HepG2 (cell line): ENCODE data around the gene PRKCZ. TPM values are rescaled to one million over a fixed set of nuclear protein-coding genes. Genes with fewer than 3 reads are reported as not detected.

Experiments used
- HOXD1 ChIP-seq: sonication (generic); formaldehyde crosslinking; IDR thresholded peaks from 2 replicates; pipeline ENCODE4 v1.5.0; 2020; ENCODE audit warnings: missing genetic modification reagents
- KLF12 ChIP-seq: sonication (generic); formaldehyde crosslinking; IDR thresholded peaks from 2 replicates; pipeline ENCODE4 v1.4.0; 2020; ENCODE audit warnings: missing genetic modification reagents, borderline replicate concordance
- NCOA1 ChIP-seq: sonication (generic); formaldehyde crosslinking; IDR thresholded peaks from 2 replicates; pipeline ENCODE4 v1.9.0; 2021; ENCODE audit warnings: missing genetic modification reagents
- POLR2G ChIP-seq: fragments of 200-400 bp; formaldehyde crosslinking; IDR thresholded peaks from 2 replicates; pipeline ENCODE4 v1.6.1; 2018; ENCODE audit warnings: mild to moderate bottlenecking, low read depth, low read length, moderate library complexity
- PPARG ChIP-seq: conservative IDR thresholded peaks from 2 replicates; pipeline ENCODE4 v1.6.1; 2016; ENCODE audit warnings: missing biosample characterization, missing genetic modification reagents
- SAFB2 ChIP-seq: sonication (generic); formaldehyde crosslinking; IDR thresholded peaks from 2 replicates; pipeline ENCODE4 v1.5.1; 2020; ENCODE audit warnings: missing genetic modification reagents, low read depth, mild to moderate bottlenecking, borderline replicate concordance
- SIX1 ChIP-seq: sonication (generic); formaldehyde crosslinking; IDR thresholded peaks from 2 replicates; pipeline ENCODE4 v1.4.0; 2020; ENCODE audit warnings: missing genetic modification reagents, borderline replicate concordance
- SKI ChIP-seq: fragments of 450-650 bp; IDR thresholded peaks from one replicate; pipeline ENCODE4 v1.6.1; 2018; ENCODE audit warnings: mild to moderate bottlenecking; ENCODE audit not compliant: partially characterized antibody
- TCF7 ChIP-seq: sonication (generic); IDR thresholded peaks from 2 replicates; pipeline ENCODE4 v1.6.1; 2016; ENCODE audit warnings: antibody characterized with exemption, low read depth
- TMF1 ChIP-seq: sonication (generic); formaldehyde crosslinking; IDR thresholded peaks from 2 replicates; pipeline ENCODE4 v1.8.1; 2022; ENCODE audit warnings: low read depth, missing genetic modification reagents
- ZEB1 ChIP-seq: IDR thresholded peaks from 2 replicates; pipeline ENCODE4 v1.6.1; 2012; ENCODE audit warnings: mild to moderate bottlenecking, low read depth, inconsistent platforms; ENCODE audit not compliant: insufficient replicate concordance
- ZNF143 ChIP-seq: sonication (generic); formaldehyde crosslinking; IDR thresholded peaks from 2 replicates; pipeline ENCODE4 v1.4.0; 2020; ENCODE audit warnings: missing genetic modification reagents
- ZNF510 ChIP-seq: sonication (generic); formaldehyde crosslinking; IDR thresholded peaks from 2 replicates; pipeline ENCODE4 v1.4.0; 2020; ENCODE audit warnings: low read depth, mild to moderate bottlenecking, missing genetic modification reagents
- ZSCAN31 ChIP-seq: sonication (generic); formaldehyde crosslinking; IDR thresholded peaks from 2 replicates; pipeline ENCODE4 v1.5.0; 2020; ENCODE audit warnings: low read depth, mild to moderate bottlenecking, missing genetic modification reagents
- polyA plus RNA-seq, 8 experiments: library from polyadenylated mRNA; depleted of rRNA in 3 of 8; stranded (reverse) in 7 of 8; unstranded in 1 of 8; fragments of >200 nt; fragmentation: Illumina TruSeq in 4 of 8; extraction: Trizol in 4 of 8; gene quantifications; 2 replicates each; pipeline versions ENCODE4 v1.2.1 to v1.2.3, GENCODE V29; 2011 to 2016; ENCODE audit warnings: low read depth in 4 of 8, missing spikeins in 1 of 8, mixed read lengths in 1 of 8; ENCODE audit not compliant: insufficient read depth in 1 of 8
- total RNA-seq, 5 experiments: library from RNA; depleted of rRNA; stranded (reverse); fragments of >200 nt; fragmentation: Illumina TruSeq; extraction: Trizol; gene quantifications; 2 replicates each; pipeline ENCODE4 v1.2.3, GENCODE V29; 2016; ENCODE audit warnings: low read depth in 1 of 5
- TF ChIP-seq, protein P1 (sequence below): sonication (generic); formaldehyde crosslinking; IDR thresholded peaks from 2 replicates; pipeline ENCODE4; 2020; ENCODE audit warnings: missing genetic modification reagents, mild to moderate bottlenecking, borderline replicate concordance
- TF ChIP-seq, protein P2 (sequence below): sonication (generic); formaldehyde crosslinking; IDR thresholded peaks from 2 replicates; pipeline ENCODE4 v1.4.0; 2020; ENCODE audit warnings: missing genetic modification reagents
- TF ChIP-seq, protein P3 (sequence below): sonication (generic); formaldehyde crosslinking; IDR thresholded peaks from 2 replicates; pipeline ENCODE4 v1.4.0; 2020; ENCODE audit warnings: missing genetic modification reagents, mild to moderate bottlenecking, borderline replicate concordance
- TF ChIP-seq, protein P4 (sequence below): sonication (generic); formaldehyde crosslinking; IDR thresholded peaks from 2 replicates; pipeline ENCODE4 v1.4.0; 2020; ENCODE audit warnings: missing genetic modification reagents, borderline replicate concordance

The PRKCZ gene
- total and polyA plus RNA-seq, 2 of the 13 experiments (the other 11 are each of a cell fraction or from before 2014, with no cell fraction given) = 34.7 to 85.2 TPM

DNA sequence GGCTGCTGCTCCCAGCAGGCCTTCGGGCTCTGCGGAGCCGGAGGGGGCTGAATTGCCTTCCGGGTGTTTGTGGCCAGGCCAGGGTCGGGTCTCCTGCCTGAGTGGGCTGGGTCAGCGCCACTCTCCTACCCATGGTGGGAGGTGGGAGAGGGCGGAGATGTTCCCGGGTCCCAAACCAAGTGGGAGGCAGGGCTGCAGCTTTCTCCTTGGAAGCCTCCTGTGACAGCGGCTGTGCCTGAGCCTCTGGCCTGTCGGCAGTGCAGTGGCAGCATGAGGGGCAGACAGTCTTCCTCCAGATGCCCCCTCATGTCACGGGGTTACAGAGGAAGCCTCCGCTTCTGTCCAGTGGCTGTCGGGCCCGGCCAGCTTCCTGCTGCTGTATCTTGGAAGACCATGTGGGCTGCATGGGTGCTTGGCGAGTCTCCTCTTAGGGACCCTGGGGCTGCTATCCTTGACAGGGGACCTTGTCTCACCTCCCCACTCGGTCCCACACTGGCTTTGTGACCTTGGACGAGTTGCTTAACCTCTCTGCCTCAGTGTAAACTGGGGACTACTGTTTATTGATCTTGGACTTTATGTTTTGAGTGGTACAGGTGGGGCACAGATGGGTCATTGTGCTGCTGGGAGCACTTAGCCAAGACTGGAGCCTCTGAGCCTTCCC is 182.2 kb downstream of the PRKCZ start (continued):
- TF ChIP-seq, protein P1, sequence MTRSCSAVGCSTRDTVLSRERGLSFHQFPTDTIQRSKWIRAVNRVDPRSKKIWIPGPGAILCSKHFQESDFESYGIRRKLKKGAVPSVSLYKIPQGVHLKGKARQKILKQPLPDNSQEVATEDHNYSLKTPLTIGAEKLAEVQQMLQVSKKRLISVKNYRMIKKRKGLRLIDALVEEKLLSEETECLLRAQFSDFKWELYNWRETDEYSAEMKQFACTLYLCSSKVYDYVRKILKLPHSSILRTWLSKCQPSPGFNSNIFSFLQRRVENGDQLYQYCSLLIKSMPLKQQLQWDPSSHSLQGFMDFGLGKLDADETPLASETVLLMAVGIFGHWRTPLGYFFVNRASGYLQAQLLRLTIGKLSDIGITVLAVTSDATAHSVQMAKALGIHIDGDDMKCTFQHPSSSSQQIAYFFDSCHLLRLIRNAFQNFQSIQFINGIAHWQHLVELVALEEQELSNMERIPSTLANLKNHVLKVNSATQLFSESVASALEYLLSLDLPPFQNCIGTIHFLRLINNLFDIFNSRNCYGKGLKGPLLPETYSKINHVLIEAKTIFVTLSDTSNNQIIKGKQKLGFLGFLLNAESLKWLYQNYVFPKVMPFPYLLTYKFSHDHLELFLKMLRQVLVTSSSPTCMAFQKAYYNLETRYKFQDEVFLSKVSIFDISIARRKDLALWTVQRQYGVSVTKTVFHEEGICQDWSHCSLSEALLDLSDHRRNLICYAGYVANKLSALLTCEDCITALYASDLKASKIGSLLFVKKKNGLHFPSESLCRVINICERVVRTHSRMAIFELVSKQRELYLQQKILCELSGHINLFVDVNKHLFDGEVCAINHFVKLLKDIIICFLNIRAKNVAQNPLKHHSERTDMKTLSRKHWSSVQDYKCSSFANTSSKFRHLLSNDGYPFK (CRISPR knock-in tag) = no peak; the same call in 1 of the 2 replicates
- TF ChIP-seq ZNF510 (0 out of 2 replicates have a peak, but pooled peaks have one; percentile 54), TMF1 (CRISPR knock-in tag) (no peak), HOXD1 (peak; percentile 67; the same call in 1 of the 2 replicates), SKI (peak; percentile 81), ZNF143 (CRISPR knock-in tag) (peak; percentile 24; the same call in 1 of the 2 replicates), ZSCAN31 (peak; percentile 34; the same call in 1 of the 2 replicates), TCF7 (peak; percentile 57), SAFB2 (CRISPR knock-in tag) (no peak), SIX1 (CRISPR knock-in tag) (no peak), POLR2G (peak; percentile 46; the same call in 1 of the 2 replicates), NCOA1 (0 out of 2 replicates have a peak, but pooled peaks have one; percentile 11), KLF12 (peak; percentile 60), PPARG (CRISPR knock-in tag) (peak; percentile 65), ZEB1 (no peak)
- TF ChIP-seq, protein P2, sequence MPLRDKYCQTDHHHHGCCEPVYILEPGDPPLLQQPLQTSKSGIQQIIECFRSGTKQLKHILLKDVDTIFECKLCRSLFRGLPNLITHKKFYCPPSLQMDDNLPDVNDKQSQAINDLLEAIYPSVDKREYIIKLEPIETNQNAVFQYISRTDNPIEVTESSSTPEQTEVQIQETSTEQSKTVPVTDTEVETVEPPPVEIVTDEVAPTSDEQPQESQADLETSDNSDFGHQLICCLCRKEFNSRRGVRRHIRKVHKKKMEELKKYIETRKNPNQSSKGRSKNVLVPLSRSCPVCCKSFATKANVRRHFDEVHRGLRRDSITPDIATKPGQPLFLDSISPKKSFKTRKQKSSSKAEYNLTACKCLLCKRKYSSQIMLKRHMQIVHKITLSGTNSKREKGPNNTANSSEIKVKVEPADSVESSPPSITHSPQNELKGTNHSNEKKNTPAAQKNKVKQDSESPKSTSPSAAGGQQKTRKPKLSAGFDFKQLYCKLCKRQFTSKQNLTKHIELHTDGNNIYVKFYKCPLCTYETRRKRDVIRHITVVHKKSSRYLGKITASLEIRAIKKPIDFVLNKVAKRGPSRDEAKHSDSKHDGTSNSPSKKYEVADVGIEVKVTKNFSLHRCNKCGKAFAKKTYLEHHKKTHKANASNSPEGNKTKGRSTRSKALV (CRISPR knock-in tag) = no peak
- TF ChIP-seq, protein P3, sequence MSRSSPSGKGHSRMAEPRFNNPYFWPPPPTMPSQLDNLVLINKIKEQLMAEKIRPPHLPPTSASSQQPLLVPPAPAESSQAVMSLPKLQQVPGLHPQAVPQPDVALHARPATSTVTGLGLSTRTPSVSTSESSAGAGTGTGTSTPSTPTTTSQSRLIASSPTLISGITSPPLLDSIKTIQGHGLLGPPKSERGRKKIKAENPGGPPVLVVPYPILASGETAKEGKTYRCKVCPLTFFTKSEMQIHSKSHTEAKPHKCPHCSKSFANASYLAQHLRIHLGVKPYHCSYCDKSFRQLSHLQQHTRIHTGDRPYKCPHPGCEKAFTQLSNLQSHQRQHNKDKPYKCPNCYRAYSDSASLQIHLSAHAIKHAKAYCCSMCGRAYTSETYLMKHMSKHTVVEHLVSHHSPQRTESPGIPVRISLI = peak; percentile 62; the same call in 1 of the 2 replicates
- TF ChIP-seq, protein P4, sequence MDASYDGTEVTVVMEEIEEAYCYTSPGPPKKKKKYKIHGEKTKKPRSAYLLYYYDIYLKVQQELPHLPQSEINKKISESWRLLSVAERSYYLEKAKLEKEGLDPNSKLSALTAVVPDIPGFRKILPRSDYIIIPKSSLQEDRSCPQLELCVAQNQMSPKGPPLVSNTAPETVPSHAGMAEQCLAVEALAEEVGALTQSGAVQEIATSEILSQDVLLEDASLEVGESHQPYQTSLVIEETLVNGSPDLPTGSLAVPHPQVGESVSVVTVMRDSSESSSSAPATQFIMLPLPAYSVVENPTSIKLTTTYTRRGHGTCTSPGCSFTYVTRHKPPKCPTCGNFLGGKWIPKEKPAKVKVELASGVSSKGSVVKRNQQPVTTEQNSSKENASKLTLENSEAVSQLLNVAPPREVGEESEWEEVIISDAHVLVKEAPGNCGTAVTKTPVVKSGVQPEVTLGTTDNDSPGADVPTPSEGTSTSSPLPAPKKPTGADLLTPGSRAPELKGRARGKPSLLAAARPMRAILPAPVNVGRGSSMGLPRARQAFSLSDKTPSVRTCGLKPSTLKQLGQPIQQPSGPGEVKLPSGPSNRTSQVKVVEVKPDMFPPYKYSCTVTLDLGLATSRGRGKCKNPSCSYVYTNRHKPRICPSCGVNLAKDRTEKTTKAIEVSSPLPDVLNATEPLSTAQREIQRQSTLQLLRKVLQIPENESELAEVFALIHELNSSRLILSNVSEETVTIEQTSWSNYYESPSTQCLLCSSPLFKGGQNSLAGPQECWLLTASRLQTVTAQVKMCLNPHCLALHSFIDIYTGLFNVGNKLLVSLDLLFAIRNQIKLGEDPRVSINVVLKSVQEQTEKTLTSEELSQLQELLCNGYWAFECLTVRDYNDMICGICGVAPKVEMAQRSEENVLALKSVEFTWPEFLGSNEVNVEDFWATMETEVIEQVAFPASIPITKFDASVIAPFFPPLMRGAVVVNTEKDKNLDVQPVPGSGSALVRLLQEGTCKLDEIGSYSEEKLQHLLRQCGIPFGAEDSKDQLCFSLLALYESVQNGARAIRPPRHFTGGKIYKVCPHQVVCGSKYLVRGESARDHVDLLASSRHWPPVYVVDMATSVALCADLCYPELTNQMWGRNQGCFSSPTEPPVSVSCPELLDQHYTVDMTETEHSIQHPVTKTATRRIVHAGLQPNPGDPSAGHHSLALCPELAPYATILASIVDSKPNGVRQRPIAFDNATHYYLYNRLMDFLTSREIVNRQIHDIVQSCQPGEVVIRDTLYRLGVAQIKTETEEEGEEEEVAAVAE (CRISPR knock-in tag) = peak; percentile 76; the same call in 1 of the 2 replicates
